Dermis microvascular lymphatic vessel endothelial cell (primary cell): Measurements from ENCODE around the gene TWIST2. TPM values are rescaled to one million over a fixed set of nuclear protein-coding genes. Genes with fewer than 3 reads are reported as not detected.
A peak's percentile ranks its signal among the peaks of the same experiment; 100 is the strongest.

ENCODE experiments used
- DNase-seq, 2 donors: peaks; one replicate each; pipeline versions ENCODE4 v3.0.0 to v3.0.0-alpha.2; 2010; ENCODE audit warnings: low read depth in 2 of 2
- total RNA-seq: library from RNA; depleted of rRNA; stranded (reverse); fragments of >200 nt; gene quantifications from 2 replicates; pipeline ENCODE4 v1.2.1, GENCODE V29; 2014

TWIST2 gene
- total RNA-seq, 1 donor from 2014 or later: not detected

GRCh38 chr2:238916875-238917590 is 69.1 kb downstream of the TWIST2 start:
- no peak for DNase-seq

GRCh38 chr2:238919307-238919706 is 71.4 kb downstream of the TWIST2 start:
- no peak for DNase-seq

GRCh38 chr2:238920053-238920452 is 72.2 kb downstream of the TWIST2 start:
- DNase-seq: no peak

GRCh38 chr2:238920601-238921001 is 72.7 kb downstream of the TWIST2 start:
- DNase-seq: no peak

- no peak for DNase-seq
Measured at GRCh38 chr2:238921259-238921658, 73.4 kb downstream of the TWIST2 start.

GRCh38 chr2:238921681-238922319 is 73.9 kb downstream of the TWIST2 start:
- DNase-seq: no peak

GRCh38 chr2:238922435-238922834 is 74.5 kb downstream of the TWIST2 start:
- DNase-seq: no peak

GRCh38 chr2:238924032-238924431 is 76.1 kb downstream of the TWIST2 start:
- DNase-seq: no peak

- DNase-seq: peak in 1 of 2 donors; percentile 13
Measured at GRCh38 chr2:238924796-238925195, 76.9 kb downstream of the TWIST2 start.

- DNase-seq: no peak
Measured at GRCh38 chr2:238925281-238925680, 77.4 kb downstream of the TWIST2 start.

- no peak for DNase-seq
Measured at GRCh38 chr2:238925816-238926521, 78.1 kb downstream of the TWIST2 start.

GRCh38 chr2:238926761-238927611 is 79.1 kb downstream of the TWIST2 start:
- no peak for DNase-seq

- no peak for DNase-seq
Measured at GRCh38 chr2:238927746-238928519, 80.0 kb downstream of the TWIST2 start.

GRCh38 chr2:238928520-238929241 is 80.8 kb downstream of the TWIST2 start:
- no peak for DNase-seq

- DNase-seq: peak; percentile 25 to 90
Measured at GRCh38 chr2:238929242-238930081, 81.6 kb downstream of the TWIST2 start.

- no peak for DNase-seq
Measured at GRCh38 chr2:238930216-238930615, 82.3 kb downstream of the TWIST2 start.

- DNase-seq: no peak
Measured at GRCh38 chr2:238936162-238937052, 88.5 kb downstream of the TWIST2 start.

- DNase-seq: no peak
Measured at GRCh38 chr2:238938003-238938400, 90.1 kb downstream of the TWIST2 start.
